ENCODE results near the gene PDE6A.
"Not testable (repeated sequence)": the region's sequence is repeated elsewhere in the genome, so short reads cannot be mapped to it uniquely, and the experiment has no call there.

Gene PDE6A

DNA sequence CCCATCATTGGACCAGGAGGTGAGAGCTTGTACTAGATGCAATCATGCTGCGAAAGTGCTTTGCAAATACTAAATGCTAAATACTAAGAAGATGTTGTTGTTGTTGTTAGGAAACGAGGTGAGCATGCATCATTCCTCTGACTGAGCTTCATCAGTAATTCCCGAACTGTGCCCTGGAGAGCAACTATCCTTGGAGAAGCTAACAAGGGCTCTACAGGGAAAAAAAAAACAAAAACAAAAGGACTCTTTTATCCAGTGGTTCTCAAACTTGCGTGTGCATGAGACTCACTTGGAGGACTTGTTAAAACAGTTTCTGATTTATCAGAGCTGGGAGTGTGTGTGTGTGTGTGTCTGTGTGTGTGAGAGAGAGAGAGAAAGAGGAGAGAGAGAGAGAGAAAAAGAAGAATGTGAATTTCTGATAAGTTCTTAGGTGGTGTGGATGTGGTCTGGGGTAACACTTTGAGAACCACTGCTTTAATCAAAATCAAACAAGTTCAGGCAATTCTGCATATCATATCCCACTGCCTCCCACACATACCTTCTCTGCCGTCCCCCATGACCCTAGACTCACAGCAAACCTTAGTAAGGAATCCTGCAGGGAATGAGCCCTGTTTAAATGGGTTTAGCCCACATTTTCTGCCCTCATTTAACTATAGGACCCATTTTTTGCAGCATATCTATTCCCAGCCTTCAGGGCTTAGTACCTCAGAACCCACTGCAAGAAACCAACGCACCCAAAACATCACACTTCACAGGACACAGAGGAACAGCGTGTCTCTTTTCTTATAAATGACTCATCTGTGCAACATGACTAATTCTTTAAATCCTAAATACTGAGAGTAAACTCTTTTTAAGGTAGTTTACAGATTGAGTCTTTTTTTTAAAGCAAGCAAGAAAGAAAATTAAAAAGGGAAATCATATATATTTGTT lies 48.9 kb downstream of the PDE6A start:
- no peak for DNase-seq (ENCODE audit: low read depth, low spot score)

DNA sequence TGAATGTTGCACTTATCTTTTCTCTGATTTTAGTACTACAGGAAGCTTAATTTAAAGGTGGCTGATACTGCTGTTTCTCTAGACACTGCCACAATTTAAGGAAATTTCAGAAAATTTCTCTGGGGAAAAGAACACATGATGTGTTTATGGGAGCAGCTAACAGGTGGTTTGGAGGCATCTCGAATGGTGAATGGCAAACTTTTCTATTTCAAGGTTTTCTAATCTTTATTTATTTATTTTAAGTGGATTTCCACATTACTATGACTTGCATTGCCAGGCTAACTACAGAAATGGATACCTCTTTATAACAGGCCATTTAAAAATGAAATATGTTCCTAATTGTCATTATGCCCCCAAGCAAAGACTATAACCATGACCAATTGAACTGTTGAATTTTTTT lies 50.4 kb downstream of the PDE6A start:
- no peak for DNase-seq (ENCODE audit: low read depth, low spot score)

DNA sequence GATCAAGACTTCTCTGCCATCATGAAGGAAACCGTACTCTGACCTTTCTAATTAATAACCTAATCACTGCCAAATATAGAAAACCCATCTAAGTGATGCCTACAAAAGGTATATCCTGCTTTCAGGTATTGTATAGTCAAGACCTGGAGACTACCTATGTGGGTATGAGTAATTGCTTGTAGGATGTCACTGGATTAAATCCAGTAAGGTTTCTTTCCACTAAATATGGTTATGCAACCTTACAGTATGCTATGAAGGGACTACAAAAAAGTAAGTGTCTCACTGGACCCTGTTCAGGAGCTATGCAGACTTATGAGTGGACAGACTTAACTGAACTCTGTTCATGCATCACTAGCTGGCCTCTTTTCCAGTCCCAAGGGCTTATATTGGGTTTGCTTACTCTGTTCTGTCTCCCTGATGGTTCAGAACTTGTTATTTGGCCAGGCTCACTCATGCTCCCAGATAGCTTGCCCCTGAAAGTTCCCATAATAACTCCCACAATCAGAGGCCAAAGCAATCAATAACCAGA lies 51.1 kb downstream of the PDE6A start:
- no peak for DNase-seq (ENCODE audit: low read depth, low spot score)

DNA sequence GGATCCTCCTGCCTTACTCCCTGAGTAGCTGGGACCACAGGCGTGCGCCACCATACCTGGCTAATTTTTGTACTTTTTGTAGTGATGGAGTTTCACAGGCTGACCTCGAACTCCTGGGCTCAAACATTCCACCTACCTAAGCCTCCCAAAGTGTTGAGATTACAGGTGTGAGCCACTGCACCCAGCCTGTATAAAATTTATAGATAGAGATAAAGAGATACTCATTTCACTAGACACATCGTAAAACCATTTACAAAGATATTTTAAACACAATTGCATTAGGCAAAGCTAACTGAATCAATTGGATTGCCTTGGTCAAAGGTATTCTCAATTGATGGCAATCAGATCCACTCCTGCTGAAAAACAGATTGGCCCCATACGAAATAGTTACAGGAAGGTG lies 52.0 kb downstream of the PDE6A start:
- DNase-seq (ENCODE audit: low read depth, low spot score), result no peak

DNA sequence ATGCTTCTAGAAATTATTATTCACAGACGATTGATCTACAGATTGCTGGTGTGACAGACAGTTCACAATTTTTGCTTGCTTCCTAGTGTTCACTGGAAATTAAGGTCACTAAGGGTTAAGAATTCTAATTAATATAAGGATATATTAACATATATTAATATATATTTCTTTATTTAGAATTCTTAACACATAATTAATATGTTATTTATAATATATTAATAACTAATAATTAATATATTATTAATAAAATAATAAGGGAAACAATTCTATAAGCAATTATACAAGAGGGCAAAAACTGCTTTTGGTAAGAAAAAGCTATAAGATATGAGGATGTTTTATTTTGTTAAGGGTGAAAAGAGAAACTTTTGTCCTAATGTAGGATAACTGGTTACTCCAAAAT lies 56.3 kb downstream of the PDE6A start:
- DNase-seq (ENCODE audit: low read depth, low spot score), result no peak

DNA sequence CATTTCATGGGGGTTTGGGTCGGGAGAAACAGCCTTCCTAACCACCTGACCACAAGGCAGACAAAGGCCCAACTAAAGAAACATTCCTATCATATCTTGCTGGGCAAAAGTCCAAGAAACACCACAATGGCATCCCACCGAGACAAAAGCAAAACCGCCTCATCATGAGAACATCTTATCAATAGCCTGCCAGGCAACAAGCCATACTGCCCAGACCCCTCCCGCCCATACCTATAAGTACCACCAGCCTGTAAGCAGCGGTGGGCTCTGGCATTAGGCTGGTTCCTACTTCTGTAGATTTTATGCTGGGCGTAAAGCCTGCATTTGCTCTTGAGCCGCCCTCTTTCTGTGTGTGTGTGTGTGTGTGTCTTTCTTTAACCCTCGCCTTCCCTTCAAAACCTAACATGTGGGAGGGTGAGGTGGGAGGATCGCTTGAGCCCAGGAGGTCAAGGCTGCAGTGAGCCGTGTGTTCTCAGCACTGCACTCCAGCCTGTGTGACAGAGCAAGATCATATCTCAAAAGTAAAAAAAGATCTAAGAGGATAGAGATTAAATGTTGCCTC lies 56.9 kb downstream of the PDE6A start:
- DNase-seq (ENCODE audit: low read depth, low spot score), result no peak

DNA sequence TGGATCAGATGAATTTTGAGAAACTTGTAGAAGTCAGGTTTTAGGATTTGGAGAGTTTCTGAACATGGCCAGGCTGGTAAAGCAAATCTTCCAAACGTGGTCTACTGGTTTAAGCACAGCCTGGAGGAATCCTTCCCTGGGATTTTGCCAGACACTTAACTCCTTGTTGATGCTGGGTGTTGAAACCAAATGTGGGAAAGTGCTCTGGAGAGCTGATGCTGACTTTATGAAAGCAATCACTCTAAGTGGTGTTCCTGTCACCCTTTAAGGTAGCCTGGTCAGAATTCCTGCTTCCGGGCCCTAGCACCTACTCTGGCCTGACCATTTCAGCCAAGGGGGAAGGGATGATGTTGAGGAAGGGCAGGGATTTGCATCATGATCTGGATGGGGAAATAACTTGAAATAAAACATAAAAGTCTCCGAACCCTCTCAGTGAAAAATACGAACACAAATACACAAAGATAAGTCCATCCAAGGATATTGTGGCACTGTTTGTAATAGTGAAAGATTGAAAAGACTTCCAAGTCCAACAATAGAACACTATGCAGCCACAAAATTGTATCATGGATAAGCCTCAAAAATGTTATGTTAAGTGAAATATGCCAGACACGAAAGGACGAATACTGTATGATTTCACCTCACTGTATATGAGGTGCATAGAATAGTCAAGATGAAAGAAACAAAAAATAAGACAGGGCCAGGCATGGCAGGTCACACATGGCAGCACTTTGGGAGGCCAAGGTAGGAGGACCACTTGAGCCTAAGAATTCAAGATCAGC lies 57.7 kb downstream of the PDE6A start:
- no peak for DNase-seq (ENCODE audit: low read depth, low spot score)

DNA sequence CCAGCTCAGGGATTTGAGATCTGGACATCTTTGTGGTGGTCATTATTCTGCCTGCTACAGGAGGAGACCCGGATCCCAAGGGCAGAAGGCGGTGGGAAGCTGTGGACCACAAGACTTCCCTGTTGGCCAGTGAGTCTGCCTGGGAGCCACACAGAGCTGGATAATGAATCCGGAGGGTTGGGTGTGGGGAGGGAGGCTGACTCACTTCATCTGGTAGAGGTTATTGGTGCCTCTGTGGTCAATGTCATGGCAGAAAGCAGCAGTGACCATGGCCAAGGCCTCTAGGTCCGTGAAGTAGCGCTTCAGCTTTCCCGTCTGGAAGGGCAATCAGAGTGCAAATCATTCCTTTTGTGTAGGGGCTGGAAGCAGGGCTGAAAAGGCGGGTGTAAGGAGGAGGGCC lies 58.5 kb downstream of the PDE6A start:
- DNase-seq (ENCODE audit: low read depth, low spot score), result no peak

DNA sequence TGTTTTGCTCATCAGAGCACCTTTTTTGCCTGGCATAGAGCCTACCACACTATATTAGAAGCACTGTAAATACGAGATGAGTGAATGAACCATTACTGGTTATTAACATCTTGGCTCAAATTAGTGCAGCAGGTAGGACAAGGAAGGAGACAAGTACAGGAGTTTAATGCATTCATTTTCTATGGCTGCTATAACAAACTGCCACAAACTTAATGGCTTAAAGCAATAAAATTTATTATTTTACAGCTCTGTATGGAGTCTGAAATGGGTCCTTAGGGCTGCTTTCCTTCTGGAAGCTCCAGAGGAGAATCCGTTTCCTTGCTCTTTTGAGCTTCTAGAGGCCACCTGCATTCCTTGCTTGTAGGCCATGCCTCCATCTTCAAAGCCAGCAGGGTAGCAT lies 59.1 kb downstream of the PDE6A start:
- DNase-seq (ENCODE audit: low read depth, low spot score), result no peak

DNA sequence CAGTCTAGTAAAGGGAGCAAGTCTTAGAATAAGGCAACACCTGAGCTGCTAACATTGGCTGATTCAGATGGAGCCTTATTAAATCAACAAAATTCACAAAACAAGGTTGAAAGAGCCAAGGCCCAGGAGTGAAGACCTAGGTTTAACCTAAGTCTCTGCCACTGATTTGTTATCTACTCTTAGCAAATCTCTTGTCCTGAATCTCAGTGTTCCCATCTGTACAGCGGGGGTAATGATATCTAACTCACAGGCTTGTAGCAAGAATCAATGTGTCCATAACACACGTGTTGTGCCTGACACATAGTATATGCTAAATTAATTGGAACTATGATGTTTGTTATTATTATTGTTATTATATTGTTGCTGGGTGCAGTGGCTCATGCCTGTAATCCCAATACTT lies 61.0 kb downstream of the PDE6A start:
- no peak for DNase-seq (ENCODE audit: low read depth, low spot score)

DNA sequence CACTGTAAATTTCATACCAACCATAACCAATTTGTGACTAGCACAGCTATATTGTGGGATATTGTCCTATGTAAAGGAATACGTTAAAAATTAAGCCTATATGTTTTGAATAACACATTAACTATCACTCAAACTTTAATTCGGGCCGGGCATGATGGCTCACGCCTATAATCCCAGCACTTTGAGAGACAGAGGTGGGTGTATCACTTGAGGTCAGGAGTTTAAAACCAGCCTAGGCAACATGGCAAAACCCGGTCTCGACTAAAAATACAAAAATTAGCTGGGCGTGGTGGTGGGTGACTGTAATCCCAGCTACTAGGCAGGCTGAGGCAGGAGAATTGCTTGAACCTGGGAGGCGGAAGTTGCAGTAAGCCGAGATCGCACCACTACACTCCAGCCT lies 62.0 kb downstream of the PDE6A start:
- DNase-seq (ENCODE audit: low read depth, low spot score), result not testable (repeated sequence)

DNA sequence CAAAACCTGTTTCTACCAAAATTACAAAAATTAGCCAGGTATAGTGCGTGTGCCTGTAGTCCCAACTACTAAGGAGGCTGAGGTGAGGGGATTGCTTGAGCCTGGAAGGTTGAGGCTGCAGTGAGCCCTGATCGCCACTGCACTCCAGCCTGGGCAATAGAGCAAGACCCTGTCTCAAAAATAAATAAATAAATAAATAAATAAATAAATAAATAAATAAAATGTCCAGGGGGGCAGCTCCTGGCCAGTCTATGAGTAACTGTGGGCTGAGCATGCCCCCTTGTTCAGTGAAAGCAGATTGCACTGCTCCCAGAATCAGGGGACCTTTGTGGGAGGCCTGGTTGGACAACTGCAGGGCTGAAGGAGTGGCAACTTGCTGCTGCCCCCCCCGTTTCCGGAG lies 62.7 kb downstream of the PDE6A start:
- DNase-seq (ENCODE audit: low read depth, low spot score), result no peak

DNA sequence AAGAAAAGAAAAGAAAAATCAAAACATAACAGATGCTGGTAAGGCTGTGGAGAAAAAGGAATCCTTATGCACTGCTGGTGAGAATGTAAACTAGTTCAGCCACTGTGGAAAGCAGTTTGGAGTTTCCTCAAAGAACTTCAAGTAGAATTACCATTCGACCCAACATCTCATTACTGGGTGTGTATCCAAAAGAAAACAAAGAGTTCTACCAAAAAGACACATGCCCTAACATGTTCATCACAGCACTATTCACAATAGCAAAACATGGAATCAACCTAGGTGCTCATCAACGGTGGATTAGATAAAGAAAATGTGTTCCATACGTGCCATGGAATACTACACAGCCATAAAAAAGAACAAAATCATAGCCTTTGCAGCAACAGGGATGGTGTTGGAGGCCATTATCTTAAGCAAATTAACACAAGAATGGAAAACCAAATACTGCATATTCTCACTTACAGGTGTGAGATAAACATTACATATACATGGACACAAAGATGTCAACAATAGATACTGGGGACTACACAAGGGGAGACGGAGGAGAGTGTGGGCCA lies 63.4 kb downstream of the PDE6A start:
- DNase-seq (ENCODE audit: low read depth, low spot score), result no peak

DNA sequence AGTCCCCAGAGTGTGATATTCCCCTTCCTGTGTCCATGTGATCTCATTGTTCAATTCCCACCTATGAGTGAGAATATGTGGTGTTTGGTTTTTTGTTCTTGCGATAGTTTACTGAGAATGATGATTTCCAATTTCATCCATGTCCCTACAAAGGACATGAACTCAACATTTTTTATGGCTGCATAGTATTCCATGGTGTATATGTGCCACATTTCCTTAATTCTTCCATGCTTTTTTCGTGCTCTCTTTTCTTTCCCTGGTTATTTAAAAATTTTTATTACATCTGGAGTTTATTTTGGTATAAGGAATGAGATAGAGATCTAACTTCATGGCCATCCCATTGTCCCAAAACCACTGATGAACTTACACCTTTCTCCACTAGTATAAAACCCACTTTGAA lies 65.0 kb downstream of the PDE6A start:
- not testable (repeated sequence) for DNase-seq (ENCODE audit: low read depth, low spot score)

DNA sequence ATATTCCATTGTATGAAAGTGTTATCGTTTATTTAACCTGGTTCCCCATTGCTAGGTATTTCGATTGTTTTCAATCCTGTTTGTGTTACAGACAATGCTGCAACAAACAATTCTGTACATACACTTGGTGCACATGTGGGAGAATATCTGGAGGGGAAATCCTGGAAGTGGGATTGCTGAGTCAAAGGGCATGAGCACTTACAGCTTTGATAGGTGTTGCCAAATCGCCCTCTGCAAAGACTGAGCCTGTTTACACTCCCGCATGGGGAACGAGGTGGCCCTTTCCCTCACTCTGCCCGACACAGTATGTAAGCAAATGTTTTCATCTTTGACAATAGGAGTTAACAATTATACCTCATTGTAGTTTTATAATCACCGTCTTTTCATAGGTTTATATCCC lies 66.2 kb downstream of the PDE6A start:
- DNase-seq (ENCODE audit: low read depth, low spot score), result no peak

DNA sequence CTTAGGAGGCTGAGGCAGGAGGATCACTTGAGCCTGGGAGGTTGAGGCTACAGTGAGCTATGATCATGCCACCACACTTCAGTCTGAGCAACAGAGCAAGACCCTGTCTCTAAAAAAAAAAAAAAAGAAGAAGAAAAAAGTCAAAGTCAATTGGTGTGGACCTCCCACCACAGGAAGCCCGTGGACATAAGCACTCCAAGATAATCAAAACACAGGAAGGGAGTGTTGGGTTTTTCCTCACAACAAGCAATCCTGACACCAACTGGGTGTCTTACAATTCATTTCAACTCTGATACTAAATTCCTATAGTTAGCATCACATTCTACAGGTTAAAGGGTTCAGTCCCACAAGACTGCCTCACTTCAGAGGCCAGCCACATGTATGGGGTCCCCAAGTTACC lies 70.7 kb downstream of the PDE6A start:
- DNase-seq (ENCODE audit: low read depth, low spot score), result no peak

DNA sequence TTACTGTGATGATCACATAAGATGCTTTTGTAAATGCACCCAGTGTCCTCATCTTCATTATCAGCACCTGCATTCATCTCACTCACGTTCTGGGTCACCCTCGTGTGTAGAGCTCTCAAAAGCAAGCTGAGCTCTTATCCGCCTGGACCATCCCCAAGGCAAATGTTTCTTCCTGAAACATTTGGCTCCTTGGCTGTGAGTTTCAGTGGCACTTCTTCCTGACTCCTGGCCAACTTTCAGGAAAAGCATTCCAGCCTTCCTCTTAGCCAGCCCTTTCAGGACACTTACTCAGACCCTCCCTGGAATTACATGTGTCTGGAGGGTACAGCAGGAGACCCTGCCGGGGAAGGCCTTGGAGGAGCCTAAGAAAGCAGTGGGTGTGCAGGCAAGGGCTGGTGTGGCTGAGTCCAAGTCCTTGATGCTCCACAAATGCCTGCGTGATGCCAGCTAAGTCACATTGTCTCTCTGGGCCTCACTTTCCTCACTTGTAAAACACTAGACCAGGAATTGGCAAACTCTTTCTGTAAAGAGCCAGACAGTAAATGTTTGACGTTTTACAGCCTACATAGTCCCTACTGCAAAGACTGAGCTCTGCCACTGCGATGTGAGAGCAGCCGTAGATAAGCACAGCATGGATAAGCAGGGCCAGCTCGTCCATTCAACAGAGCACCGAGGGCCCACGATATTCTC lies 72.1 kb downstream of the PDE6A start:
- DNase-seq (ENCODE audit: low read depth, low spot score), result no peak

DNA sequence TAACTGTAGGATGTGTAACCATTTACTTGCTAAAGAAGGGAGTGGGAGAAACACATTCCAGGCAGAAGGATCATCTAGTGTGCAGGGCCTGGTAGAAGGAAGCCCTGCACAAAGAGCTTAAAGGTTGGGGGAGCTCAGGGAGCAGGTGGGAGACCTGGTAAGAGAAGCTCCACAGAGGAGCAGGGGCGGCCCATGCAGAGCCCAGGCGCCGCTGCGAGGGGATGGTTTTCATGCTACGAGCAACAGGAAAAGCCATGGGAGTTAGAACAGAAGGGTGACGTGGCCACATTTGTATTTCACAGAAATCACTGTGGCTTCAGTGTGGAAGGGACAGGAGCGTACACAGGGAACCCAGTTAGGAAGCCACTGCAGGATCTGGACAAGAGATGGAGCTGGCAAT lies 73.1 kb downstream of the PDE6A start:
- no peak for DNase-seq (ENCODE audit: low read depth, low spot score)

DNA sequence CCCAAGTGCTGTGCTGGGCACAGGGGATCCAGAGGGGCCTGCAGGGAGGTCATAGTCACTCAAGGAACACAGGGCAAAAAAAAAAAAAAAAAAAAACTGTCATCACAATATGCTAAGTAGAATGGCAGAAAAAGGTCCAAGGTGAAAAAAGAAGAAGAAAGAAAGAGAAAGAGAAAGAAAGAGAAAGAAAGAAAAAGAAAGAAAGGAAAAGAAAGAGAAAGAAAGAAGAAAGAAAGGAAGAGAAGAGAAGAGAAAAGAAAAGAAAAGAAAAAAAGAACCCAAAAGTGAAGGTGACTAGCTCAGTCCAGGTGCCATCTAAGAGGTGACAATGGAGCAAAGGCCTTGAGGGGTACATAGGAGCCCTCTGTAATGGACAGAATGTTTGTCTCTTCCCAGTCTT lies 73.9 kb downstream of the PDE6A start:
- DNase-seq (ENCODE audit: low read depth, low spot score), result no peak

DNA sequence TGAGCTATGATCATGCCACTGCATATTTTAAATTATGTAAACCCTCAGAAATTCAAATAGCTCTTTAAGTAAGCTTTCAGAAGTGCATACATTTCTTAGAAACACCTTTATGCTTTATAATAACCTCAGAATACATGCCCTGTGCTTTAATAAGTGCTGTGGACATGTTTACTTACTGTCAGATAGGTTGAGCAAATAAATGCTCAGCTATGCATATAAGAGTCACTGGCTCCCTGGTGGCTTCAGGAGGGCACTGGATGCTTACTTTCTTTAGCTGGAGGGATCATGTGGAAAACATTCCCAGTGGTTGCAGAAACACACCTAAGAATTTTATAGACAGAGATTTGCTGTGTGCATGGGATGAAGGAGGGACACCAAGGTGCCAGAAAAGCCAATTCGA lies 74.4 kb downstream of the PDE6A start:
- DNase-seq (ENCODE audit: low read depth, low spot score), result no peak

DNA sequence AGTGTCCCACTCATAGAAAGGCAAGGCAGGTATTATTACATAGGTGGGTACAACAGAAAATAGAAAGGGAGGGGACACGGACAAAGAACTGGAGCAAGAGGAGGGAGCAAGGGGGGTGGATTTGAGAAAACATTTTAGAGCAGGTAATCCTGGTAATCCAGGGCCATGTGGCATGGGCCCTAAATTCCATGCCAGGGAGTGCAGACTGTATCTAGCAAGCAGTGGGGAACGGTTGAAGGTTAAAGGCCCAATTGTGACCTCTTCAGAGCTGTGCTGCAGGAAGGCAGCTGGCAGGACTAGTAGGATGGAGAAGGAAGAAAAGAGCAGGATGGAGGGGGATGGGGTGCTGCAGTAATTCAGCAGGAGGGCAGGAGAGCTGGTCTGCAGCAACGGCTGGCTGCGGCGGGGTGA lies 75.2 kb downstream of the PDE6A start:
- DNase-seq (ENCODE audit: low read depth, low spot score), result no peak

DNA sequence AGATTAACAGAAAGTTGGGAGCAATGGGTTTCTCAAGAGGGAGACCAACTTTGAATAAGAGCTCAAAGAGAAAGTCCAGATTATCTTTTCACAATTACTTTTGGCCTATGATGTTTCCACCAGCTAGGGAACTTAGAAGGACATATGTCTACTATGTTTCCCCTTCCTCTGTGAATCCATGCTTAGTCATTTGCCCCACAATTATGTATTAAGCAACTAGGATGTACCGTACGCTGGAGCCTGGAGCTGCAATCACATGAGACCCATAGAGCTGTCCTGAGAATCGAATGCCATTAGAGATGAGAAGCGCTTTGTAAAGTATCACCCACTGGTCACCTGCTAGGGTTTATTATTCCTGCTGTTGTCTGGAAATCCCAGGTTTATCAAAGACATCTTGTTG lies 78.8 kb downstream of the PDE6A start:
- DNase-seq (ENCODE audit: low read depth, low spot score), result no peak
